HepG2 (cell line): ENCODE measurements around the gene DRAP1.

Experiments used
- SALL2 ChIP-seq: sonication (generic); formaldehyde crosslinking; IDR thresholded peaks from 2 replicates; pipeline ENCODE4 v1.8.1; 2023; ENCODE audit warnings: mild to moderate bottlenecking, missing genetic modification reagents, inconsistent platforms
- SP1 ChIP-seq, 2 experiments: fragments of 450-650 bp in 1 of 2; sonication (generic) in 1 of 2; formaldehyde crosslinking in 1 of 2; IDR thresholded peaks; 2 replicates each; pipeline versions ENCODE4 v1.4.0 to v1.6.1; 2016 to 2020; ENCODE audit warnings: missing genetic modification reagents in 1 of 2
- U2AF1 ChIP-seq: fragments of 200-400 bp; formaldehyde crosslinking; optimal IDR thresholded peaks from 2 replicates; pipeline ENCODE3; 2017; ENCODE audit warnings: mild to moderate bottlenecking, low read depth, low read length
- TF ChIP-seq, protein P1 (sequence below): sonication (generic); formaldehyde crosslinking; IDR thresholded peaks from 2 replicates; pipeline ENCODE4 v1.5.0; 2020; ENCODE audit warnings: mild to moderate bottlenecking, missing genetic modification reagents, moderate library complexity

DNA sequence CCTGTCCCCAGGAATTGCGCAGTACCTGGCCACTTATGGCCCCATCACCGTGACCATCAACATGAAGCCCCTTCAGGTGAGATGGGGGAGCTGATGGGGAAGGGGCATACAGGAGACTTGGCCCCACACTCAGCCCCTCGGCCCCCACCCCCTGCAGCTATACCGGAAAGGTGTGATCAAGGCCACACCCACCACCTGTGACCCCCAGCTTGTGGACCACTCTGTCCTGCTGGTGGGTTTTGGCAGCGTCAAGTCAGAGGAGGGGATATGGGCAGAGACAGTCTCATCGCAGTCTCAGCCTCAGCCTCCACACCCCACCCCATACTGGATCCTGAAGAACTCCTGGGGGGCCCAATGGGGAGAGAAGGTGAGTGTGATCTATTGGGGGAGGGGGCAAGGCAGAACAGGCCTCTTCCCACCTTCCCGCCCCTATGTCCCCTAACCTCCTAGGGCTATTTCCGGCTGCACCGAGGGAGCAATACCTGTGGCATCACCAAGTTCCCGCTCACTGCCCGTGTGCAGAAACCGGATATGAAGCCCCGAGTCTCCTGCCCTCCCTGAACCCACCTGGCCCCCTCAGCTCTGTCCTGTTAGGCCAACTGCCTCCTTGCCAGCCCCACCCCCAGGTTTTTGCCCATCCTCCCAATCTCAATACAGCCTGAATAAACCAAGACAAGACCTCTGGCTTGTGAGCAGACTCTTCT, 36.0 kb upstream of the DRAP1 start:
- TF ChIP-seq SALL2 (no peak), U2AF1 (no peak), SP1 (IDR thresholded peaks at IDR 0.05) (no peak), SP1 (CRISPR knock-in tag; IDR thresholded peaks at IDR 0.05) (no peak)
- TF ChIP-seq, protein P1, sequence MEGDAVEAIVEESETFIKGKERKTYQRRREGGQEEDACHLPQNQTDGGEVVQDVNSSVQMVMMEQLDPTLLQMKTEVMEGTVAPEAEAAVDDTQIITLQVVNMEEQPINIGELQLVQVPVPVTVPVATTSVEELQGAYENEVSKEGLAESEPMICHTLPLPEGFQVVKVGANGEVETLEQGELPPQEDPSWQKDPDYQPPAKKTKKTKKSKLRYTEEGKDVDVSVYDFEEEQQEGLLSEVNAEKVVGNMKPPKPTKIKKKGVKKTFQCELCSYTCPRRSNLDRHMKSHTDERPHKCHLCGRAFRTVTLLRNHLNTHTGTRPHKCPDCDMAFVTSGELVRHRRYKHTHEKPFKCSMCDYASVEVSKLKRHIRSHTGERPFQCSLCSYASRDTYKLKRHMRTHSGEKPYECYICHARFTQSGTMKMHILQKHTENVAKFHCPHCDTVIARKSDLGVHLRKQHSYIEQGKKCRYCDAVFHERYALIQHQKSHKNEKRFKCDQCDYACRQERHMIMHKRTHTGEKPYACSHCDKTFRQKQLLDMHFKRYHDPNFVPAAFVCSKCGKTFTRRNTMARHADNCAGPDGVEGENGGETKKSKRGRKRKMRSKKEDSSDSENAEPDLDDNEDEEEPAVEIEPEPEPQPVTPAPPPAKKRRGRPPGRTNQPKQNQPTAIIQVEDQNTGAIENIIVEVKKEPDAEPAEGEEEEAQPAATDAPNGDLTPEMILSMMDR (CRISPR knock-in tag) = no peak
